HL-60/S4 treated with phorbol 12-myristate 13-acetate at 8.2 ng/mL for 4 days and 3 days (cell line): ENCODE measurements around the gene SOX6.

Source experiments
- in situ Hi-C: fragments of 300-500 bp; cut with MboI; formaldehyde crosslinking; loops from 2 replicates; pipeline ENCODE4 v1.15.0; 2022; ENCODE audit warnings: low sequenced_read_pairs

Gene SOX6

DNA sequence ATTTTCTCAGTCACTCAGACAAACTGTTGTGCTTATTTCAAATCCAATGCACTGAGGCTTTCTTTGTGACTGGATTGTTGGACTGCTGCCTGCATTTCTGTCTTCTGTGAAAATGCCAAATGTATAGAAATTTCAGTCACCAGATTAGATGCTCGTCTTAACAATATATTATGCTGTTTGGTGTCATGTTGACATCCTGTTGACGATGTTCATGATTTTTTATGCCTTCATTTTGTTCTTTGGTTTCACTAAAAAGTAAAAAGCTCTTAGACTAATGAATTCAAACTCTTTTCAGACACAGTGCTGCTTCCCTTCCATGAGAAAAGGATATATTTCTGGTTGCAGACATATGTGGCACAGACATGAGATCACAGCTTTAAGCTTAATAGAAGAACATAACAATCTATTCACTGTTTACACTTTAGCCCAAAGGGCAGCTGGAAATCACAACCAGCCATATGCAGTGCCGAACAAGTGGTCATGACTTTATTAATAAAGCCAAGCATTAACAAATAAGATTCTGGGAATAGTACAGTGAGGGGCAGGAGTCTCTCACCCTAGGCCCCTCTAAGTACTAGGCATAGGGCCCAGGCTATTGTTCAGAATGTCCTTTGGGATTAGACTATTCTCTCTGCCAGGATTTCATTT, 9.4 kb upstream of the SOX6 start:
- in situ Hi-C loops, result no loop called here

DNA sequence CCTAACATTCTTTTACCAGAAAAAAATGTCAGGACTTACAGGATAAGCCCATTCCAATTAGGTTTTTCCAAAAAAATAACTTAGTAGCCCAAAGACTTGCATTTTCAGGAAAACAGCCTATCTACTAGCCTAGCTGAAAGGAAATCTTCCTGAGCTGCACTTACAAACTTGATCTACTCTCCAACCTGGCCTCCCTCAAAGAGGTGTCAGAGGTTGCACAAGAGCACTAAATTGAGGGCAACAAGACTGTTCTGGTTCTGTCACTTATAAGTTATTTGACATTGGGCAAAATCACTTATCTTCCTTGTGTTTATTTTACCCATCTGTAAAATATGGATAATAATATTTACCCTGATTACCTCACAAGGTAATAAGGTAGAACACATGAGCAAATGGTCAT, 7.9 kb upstream of the SOX6 start:
- in situ Hi-C loops, result no loop called here

DNA sequence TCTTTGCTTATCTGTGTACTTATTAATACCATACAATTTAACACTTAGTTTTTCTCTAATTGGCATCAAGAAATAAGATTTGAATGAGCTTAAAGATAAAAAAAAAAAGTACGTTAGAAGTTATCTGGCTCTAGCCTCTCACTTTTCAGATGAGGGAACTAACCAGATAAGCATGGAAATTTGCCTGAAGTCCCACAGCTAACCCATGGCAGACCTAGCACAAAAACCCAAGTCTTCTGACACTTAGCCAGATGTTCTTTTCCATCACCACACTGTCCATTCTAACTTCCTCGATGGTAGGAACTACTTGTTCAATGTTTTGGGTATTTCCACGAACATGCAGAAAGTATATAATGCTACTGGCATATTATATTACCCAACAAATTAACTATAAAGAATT, 7.4 kb upstream of the SOX6 start:
- in situ Hi-C loops, result no loop called here

DNA sequence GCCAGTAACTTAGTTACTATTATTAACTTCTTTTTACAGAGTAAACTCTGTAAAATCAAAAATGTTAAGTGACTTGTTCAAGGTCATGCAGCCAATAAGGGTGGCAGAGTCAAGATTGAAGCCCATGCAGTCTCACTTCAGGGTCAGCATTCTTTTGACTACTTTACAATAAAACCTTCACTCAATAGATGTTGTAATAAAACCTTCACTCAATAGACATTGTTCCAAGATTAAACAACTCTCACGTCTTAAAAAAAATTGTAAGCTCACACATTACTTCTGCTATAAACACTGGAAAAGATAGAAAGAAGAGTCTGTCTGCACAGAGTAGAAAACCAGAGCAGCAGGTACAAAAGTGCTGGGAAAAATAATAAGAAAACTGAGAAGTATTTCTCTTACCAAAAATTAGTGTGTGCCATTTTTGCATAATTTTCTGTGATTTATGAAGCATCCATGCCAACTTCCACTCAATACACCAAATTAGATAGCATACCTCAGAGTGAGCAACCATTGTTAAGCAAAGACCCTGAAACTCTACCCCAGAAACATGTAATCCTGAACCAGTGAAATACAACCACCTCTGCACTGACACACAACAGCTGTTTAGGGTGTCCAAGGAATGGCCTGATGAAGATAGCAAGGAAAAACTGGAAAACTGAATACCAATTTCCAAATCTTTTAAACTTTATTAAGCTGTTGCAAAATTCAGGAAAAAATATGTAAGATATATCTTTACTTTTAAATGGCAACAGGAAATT, 4.9 kb upstream of the SOX6 start:
- in situ Hi-C loops, result no loop called here

DNA sequence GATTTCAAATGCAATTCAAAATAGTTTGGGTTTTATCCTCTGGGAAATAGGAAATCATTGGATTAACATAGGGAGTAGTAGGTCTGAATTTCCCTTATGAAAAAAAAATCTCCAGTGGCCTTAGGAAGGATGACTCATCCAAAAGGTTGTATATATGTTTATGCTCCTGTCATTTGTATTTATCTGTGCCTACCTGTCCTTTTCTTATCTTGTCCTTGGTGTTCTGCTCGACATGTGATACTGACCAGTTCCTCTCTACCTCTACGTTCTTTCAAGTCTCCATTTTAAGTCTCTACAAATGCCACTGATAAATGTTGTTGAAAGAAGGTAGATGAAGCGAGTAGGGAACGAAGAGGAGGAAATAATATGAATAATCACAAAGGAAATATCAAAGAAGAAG, 3.0 kb upstream of the SOX6 start:
- in situ Hi-C loops, result no loop called here

DNA sequence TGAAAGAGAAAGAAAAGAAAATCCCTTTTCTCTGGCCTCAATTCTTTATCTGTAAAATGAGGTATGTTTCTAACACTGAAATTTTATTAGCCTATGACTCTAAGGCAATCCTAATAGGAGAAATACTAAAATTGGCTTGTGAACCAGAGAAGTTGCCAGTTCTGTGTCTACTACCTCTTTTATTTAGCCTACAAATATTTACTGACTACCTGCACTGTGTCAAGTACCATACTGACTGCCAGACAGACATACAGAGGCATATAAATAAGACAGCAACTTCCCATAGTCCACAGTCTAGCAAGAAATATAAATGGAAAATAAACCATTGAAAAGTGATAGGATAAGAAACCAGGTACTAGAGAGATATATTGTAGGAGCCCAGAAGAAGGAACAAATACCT, 2.4 kb upstream of the SOX6 start:
- in situ Hi-C loops, result no loop called here

DNA sequence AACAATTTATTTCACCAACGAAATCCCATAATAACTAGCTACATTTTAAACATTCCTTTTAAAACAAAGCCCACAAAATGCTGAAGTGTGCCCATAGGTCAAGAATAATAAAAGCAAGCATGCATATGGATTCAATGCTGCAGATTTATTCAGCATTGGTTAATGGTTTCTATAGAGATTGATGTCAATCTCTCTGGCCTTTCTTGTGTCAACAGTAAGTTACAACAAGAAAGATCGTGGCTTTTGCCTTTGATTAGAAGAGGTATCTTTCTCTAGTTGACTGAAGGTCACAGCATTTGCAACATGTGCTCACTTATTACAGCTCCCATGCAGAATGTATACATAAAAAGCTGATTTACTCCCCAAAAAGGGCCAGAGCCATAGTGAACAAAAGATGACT, 1.4 kb upstream of the SOX6 start:
- in situ Hi-C loops, result no loop called here

DNA sequence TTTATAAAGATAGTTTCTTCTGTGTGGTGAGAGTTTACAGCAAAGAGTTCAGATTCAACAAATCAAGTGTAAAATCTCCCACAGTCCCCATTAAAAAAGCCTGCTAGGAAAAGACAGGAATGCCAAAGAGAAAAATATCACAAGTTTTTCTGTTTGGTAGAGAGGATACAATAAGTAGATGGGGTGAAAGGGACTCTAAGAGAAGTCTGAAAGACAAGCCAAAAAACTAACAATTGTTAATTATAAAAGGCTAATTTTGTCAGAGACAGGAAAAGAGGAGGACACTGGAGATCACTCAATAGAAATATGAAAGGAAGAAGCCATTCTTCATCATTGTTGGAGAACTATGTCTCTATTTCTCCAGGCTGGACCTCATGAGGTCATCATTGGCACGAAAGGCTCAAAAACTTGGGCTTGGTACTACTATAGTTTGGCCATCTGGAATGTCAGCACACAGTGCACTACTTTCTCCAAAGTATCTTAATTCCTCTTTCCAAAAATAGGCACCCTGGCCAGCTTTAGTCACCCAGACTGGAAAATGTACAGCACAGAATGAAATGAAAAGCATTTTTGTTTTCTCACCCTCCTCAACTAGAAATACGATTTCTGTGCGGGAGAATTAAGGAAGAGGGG, 531 bp upstream of the SOX6 start:
- in situ Hi-C loops, result no loop called here

DNA sequence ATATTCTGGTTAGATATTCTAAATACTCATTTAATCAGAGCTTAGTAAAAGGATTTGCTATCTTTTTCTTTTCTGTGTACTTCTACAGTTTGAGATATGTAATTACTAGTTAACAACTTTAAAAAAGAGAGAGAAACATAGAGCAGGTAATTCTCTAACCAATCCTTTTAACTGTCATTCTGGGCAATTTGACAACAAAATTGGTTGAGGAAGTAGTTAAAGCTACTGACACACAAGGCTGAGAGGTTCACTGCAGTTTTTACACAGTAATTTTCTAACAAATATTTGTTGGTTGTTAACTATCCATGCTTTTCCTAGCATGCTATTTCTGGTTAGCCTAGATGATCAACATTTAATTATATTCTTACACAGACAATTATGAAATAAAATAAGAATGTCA, 3.6 kb downstream of the SOX6 start:
- in situ Hi-C loops, result no loop called here

DNA sequence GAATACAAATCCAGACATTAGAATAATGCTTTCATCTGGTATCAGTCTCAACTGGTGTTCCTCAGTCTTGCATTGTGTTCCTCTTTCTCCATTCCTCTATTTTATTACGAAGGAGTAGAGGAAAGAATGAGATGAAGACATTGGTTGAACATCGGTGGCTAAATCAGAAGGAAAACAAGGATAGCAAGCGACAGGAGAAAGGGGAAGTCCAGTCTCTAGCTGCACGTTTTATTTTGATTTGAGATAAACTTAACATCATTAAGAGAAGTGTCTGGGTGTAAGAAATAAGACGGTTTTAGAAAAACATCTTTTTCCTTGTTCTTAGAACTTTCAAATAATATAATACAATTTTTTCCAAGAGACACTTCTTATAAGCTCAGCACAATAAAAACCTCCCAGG, 6.2 kb downstream of the SOX6 start:
- in situ Hi-C loops, result no loop called here

DNA sequence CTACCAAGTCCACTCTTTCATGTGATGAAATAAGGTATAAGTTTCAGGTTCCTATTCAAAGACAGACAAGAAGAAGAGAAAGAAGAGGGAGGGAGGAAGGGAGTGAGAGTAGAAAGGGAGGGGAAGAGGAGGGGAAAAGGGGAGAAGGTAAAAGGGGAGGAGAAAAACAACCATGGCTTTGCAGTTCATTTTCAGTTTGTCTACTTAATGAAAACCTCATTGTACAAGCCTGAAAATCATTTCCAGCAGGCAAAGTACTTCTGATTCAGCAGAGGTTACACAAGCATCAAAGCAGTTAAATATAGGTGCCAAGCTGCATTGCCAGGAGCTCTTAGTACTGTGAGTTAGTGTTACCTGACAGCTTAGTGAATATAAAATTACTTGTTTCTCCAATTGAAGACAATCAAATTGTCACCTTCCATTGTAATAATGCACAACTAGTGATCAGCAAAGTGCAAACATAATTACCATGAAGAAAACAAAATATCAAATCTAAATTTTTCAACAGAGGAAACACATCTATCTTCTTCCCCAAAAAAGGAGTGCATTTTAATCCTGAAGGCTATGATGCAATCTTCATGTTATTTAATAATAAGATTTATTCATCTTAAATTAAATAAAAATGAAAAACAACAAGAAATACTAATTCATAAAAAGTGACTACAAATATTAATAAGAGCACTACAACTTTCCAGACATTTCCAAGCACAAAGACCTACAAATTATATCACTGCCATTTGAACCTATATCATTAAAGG, 8.2 kb downstream of the SOX6 start:
- in situ Hi-C loops, result no loop called here

DNA sequence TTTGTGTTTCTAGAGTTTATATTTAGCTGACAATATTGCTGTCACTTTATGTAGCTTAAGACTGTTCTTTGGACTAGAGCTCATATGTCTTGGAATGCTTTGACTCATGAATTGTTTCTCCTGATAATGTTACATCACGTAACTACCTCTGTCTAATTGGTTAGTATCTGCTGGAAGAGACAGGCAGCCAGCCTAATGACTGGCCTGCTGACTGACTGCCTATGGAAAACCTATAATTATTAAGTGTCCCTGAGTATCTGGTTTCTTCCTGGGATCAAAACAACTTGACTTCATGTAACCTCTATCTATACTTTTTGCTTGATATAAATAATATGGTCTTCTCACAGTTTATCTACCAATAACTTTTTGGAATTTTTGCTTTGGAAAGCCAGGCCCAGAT, 9.4 kb downstream of the SOX6 start:
- in situ Hi-C loops, result no loop called here

DNA sequence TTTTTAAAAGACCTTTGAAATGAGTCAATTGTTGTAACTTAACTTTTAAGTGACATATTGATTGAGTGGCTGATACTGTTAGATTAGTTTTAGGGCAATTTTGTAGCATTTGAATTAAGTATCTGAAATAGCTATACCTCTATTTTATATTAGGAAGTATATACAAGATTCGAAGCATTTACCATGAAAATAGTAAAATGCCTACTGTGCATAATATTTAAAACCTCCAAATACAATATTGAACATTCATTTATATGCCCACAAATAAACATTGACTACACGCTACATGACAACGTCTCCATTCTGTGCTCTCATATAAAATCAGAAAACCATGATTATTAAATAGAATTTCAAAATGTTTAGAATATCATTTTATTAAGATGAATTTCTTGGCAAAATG, 14.5 kb downstream of the SOX6 start:
- in situ Hi-C loops, result no loop called here

DNA sequence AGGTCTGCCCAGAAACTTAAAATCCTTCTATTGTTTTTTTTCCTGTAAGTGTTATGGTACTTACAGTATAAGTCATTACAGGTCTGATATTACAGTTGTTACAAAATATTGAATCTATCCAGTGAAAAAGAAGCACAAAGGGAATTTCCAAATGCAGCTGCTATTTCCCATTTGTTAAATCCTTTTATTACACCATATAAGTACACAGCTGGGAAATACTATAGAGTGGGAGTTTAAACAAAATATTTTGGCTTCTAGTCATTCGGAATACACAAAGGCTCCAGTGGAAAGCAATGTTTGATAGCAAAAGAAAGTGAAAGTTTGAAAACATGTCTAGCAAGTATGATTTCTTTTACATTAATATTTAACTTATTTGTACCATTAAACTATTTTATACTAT, 18.0 kb downstream of the SOX6 start:
- in situ Hi-C loops, result no loop called here

DNA sequence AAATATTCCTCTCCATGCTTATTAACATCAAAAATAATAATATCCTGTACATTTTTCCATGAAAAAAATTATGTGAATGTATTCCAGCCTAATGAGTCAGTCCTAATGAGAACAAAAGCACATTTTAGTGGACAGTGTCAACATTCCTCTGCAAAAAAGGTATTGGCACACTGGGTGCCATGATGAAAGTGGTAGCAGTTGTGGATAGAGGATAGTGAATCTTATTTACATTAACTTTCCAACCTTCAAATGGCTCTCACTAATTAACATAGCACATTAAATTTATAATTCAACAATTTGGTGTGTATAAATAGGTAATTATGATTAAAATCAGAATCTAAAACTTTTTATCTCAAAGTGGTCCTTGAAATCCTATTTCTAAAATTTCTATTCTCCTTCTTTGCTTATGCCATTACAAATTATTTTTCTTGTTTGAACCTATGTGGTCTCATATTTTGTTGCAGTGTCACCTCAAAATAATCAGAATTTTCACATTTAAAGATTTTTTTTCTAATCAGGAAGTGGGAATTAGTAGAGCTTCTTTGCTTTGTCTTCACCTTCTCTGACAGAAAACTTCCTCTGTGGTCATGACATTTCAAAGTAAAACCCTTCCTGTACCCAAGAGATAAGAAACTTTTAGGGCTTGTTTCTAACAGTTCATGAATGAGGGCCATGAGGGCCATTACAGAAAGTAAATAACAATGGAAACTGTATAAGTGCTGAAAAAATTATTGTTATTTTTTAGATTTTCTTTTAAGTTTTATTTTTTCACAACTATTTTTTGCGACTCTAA, 18.7 kb downstream of the SOX6 start:
- in situ Hi-C loops, result no loop called here

DNA sequence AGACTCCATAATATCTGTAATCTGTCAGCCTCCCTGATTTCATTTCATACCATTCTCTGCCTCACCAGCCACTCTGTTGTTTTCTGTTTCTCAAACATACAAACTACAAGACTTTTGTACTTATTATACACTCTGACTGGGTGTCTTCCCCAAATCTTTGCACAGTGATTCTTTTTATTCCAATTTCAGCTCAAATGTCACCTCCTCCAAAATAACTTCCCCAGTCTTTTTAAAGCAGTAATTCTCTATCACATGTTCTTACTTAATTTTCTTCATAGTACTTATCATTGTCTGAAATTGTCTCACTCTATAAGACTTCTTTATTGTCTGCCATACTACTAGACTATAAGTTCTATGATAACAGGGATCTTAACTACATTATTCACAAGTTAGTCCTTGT, 19.6 kb downstream of the SOX6 start:
- in situ Hi-C loops, result no loop called here

DNA sequence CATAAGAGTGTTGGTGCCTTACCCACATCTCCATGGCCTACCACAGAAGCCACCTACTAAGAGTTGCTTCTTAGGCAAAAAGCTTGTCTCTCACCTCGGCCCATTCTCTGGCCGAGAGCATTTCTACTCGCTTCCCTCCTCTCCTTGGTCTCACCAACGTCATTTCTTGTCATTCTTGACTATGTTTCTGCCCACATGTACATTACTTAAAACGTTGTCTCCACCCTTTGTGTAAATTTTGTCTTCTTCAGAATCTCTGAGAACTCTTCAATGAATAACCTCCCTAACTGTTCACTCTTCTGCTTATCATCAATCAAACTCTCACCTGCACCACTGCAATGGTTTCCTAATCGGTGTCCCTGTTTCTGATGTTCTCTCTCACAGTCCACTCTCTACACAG, 20.1 kb downstream of the SOX6 start:
- in situ Hi-C loops, result no loop called here

DNA sequence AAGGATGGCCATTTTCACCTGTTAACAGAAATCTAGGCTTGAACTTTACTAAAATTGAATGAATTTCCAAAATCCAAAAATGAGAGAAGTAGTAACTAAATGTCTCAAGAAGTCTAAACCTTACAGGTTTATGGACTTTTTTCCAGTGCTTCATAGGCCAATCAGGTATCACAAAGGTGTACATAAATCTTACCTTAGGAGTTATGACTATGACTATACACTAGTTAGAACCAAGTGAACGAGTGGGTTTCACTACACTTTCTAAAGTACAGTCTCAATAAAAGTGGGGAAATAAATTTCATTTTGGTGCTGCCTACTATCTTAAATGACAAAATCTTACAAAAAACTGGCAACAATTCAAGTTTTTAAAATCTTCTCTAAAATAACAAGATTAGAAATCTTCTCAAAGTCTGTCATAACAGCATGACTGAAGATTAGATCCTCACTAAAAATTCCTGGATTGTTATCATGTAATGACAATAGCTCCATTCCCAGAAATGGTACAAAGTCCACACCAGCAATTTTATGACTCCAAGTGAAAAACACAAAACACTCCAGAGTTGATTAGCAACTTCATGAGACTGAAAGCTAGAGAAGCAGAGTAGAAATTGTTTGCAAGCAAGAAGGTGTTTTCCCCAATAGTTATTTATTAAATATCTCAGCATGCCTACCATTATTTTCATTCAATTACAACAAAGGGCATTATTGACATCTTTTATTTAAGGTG, 20.9 kb downstream of the SOX6 start:
- in situ Hi-C loops, result no loop called here

DNA sequence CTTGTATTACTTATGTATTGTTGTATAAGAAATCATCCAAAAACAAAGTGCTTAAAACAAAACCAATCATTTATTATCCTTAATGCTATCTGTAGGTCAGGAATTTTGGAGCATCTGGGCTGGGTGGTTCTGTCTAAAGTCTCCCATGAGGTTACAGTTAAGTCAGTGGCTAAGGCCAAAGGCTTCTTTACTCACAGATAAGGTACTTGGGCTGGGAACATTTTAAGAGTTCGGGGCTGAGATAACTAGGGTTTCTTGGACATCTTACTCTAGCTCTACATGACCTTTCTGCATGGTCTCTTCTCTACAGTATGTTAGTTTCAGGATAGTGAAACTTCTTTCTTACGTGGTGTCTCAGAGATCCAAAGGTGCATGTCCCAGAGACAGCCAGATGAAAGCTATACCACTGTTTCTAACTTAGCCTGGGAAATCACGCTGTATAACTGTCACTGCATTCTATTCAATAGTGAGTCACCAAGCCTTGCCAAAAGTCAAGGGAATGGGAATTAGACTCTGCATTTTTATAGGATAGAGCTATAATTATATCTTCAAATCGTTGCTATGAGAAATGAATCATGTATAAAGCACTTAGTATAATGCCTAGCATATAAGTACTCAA, 29.6 kb downstream of the SOX6 start:
- in situ Hi-C loops, result no loop called here

DNA sequence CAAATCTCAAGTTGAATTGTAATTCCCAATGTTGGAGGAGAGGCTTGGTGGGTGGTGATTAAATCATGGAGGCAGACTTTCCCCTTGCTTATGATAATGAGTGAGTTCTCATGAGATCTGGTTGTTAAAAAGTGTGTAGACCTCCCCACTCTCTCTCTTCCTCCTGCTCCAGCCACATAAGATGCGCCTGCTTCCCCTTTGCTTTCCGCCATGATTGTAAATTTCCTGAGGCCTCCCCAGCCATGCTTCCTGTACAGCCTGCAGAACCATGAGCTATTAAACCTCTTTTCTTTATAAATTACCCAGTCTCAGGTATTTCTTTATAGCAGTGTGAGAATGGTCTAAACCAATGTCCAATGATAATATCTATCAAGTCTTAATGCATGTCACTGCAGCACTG, 34.2 kb downstream of the SOX6 start:
- in situ Hi-C loops, result no loop called here
